WTC11 (cell line): ENCODE measurements around the gene HTR3B.

ENCODE experiments used
- CREB1 ChIP-seq: sonication (generic); formaldehyde crosslinking; IDR thresholded peaks from 2 replicates; pipeline ENCODE4 v1.8.0; 2023; ENCODE audit warnings: mild to moderate bottlenecking, missing genetic modification reagents
- CTCF ChIP-seq: fragments of 200-600 bp; IDR thresholded peaks from 2 replicates; pipeline ENCODE4 v1.8.0; 2022; ENCODE audit warnings: antibody characterized with exemption
- HMGXB4 ChIP-seq: sonication (generic); formaldehyde crosslinking; IDR thresholded peaks from 2 replicates; pipeline ENCODE4 v1.8.1; 2023; ENCODE audit warnings: mild to moderate bottlenecking, moderate library complexity, missing genetic modification reagents
- NFYB ChIP-seq: sonication (generic); formaldehyde crosslinking; conservative IDR thresholded peaks from 2 replicates; pipeline ENCODE4 v1.8.0; 2022; ENCODE audit warnings: low read depth, missing genetic modification reagents
- NR3C1 ChIP-seq: sonication (generic); formaldehyde crosslinking; conservative IDR thresholded peaks from 2 replicates; pipeline ENCODE4 v1.8.1; 2023; ENCODE audit warnings: low read depth, mild to moderate bottlenecking, missing genetic modification reagents
- PREB ChIP-seq: sonication (generic); formaldehyde crosslinking; IDR thresholded peaks from 2 replicates; pipeline ENCODE4 v1.8.1; 2022; ENCODE audit warnings: mild to moderate bottlenecking, missing genetic modification reagents, moderate library complexity, borderline replicate concordance
- SMAD3 ChIP-seq: sonication (generic); formaldehyde crosslinking; IDR thresholded peaks from 2 replicates; pipeline ENCODE4 v1.8.0; 2022; ENCODE audit warnings: missing genetic modification reagents, mild to moderate bottlenecking, borderline replicate concordance
- ZBTB43 ChIP-seq: sonication (generic); formaldehyde crosslinking; IDR thresholded peaks from 2 replicates; pipeline ENCODE4 v1.8.1; 2023; ENCODE audit warnings: mild to moderate bottlenecking, missing genetic modification reagents
- ZNF425 ChIP-seq: fragments of 250-450 bp; sonication (Bioruptor Pico); conservative IDR thresholded peaks from 2 replicates; pipeline ENCODE4 v1.9.0; 2021; ENCODE audit warnings: mild to moderate bottlenecking

- TF ChIP-seq CTCF (no peak), CREB1 (CRISPR knock-in tag) (no peak), ZBTB43 (CRISPR knock-in tag) (no peak), ZNF425 (CRISPR knock-in tag) (no peak), PREB (CRISPR knock-in tag) (no peak), NFYB (CRISPR knock-in tag) (no peak), SMAD3 (no peak), NR3C1 (CRISPR knock-in tag) (no peak), HMGXB4 (CRISPR knock-in tag) (no peak)
These were observed 3.5 kb upstream of the HTR3B start for GRCh38 chr11:113901141-113901540.
